HG03045 (cell line): Measurements from ENCODE around the gene ISOC2.

Experiments used
- ATAC-seq: cut with Tn5 transposase; IDR thresholded peaks from one replicate; pipeline ENCODE4 v1.9.1; 2021; ENCODE audit warnings: mild to moderate bottlenecking, moderate library complexity; ENCODE audit not compliant: unreplicated experiment

The ISOC2 gene

DNA sequence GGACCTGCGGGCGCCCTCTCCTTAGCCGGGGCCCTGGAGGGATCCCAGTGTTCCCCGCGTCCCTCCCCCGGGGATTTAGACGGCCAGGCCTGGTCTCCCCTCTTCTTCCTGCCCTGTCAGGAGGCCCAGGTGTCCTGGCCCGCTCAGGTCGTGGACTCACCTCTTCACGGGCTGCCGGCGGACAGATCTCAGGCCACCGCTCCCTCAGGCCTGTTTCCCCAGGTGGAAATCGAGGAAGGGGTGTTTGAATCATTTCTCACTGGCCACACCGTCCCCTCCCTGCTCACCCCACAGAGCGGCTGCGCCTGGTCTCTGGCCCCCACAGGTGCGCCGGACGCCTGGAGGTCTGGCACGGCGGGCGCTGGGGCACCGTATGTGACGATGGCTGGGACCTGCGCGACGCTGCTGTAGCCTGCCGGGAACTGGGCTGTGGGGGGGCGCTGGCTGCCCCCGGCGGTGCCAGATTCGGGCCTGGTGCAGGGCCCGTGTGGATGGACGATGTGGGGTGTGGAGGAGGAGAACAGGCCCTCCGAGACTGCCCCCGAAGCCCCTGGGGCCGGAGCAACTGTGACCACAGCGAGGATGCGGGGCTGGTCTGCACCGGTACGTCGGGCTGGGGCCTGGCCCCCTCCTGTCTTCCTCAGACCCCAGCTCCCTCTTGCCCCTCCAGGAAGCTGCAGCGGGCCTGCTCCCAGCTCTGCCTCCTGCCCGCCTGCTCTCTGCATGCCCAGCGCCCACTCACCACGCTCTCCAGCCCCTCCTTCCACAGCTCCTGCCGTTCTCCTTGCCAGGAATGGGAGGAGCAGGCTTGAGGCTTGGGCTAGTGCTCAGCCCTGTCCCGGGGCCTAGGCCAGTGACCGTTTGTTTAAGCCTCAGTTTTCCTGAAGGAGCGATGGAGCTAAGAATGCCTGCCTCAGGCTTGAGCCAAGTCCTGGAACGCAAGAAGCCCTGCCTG lies 29.3 kb upstream of the ISOC2 start:
- no peak for ATAC-seq

DNA sequence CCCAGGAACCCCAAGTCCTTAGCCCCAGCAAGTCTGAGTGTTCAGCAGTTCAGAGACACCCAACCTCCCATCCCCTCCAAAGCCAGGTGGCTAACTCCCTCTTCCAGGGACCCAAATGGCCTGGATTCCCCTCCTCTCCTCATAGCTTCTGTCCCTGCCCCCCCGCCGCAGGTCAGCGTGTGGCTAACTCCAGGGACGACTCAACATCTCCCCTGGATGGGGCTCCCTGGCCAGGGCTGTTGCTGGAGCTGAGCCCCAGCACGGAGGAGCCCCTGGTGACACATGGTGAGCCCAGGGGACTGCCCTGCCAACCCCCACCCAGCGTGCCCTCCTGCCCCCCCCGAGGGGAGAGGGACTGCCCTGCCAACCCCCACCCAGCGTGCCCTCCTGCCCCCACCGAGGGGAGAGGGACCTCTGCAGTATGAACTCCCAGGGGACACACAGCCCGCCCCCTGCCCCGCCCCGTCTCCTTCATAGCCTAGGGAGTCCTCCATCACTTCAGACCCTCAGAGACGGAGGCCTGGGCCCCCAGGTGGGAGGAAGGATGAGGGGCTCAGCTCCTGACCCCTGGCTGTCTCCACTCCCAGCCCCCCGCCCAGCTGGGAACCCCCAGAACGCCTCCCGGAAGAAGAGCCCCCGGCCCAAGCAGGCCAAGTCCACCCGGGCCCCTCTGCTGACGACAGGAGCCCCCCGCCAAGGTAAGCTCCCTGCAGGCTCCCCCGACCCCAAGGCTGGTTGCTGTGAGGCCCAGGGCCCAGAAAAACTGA lies 28.5 kb upstream of the ISOC2 start:
- no peak for ATAC-seq

DNA sequence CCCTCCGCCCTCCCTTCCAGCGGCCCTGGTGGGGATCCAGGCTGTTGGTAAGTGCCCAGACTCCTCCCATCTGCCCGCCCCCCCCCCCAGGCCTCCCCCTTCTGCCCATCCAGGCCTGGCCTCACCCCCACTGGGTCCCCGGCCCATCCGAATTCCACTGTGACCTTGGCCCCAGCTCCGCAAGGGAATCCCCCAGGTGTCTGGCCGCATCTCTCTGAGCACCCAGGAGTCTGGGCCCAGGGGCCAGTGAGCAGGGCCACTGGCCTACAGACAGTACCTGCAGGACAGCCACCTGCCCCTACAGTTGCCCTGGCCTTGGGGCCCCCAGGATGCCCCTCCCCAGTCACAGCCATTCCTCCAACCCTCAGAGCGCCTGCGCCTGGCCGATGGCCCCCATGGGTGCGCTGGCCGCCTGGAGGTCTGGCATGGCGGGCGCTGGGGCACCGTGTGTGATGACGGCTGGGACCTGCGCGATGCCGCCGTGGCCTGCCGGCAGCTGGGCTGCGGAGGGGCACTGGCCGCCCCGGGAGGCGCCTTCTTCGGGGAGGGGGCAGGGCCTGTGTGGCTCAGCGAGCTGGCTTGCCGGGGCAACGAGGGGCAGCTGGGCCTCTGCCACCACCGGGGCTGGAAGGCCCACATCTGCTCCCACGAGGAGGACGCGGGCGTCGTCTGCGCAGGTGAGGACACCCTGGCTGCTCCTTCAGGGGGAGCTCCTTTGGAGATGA lies 27.7 kb upstream of the ISOC2 start:
- ATAC-seq, result no peak

DNA sequence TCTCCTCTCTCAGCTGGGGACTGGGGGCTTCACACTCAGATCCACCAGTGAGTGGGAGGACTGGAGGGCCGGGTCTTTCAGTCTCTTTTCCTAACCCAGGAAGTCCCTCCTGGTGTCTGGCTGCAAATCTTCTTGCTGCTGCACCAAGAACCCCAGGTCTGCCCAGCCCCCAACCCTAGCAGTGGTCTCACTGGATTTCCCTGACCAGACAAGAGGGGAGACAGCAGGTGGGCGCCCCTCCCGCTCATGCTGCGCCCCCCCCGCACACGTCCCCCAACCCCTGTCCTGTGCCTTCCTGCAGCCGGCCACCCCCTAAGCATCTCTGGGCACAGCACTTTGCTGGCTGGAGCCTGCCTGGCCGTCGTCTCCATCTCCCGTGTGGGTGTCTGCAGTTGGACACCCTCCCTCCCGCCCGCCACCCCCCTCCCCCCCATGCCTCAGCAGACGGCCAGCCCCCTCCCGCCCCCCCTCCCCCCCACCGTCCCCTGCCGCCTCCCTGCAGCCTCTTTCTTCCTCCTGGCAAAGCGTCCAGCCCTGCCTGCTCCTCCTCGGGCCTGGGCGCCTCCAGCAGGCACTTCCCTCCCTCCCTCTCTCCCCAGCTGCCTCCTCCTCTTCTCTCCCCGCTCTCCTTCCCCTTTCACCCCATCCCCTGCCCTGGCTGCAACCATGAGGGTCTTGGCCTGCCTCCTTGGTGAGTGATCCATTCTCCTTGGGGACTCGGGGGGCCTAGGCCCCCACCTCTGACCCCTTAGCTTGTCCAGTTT lies 26.7 kb upstream of the ISOC2 start, which contains the start of gene SSC5D:
SSC5D (plus strand) TSS at position 513 of the 764 bp plus-strand sequence; CDS start at position 667, 154 bp downstream.
- no peak for ATAC-seq

DNA sequence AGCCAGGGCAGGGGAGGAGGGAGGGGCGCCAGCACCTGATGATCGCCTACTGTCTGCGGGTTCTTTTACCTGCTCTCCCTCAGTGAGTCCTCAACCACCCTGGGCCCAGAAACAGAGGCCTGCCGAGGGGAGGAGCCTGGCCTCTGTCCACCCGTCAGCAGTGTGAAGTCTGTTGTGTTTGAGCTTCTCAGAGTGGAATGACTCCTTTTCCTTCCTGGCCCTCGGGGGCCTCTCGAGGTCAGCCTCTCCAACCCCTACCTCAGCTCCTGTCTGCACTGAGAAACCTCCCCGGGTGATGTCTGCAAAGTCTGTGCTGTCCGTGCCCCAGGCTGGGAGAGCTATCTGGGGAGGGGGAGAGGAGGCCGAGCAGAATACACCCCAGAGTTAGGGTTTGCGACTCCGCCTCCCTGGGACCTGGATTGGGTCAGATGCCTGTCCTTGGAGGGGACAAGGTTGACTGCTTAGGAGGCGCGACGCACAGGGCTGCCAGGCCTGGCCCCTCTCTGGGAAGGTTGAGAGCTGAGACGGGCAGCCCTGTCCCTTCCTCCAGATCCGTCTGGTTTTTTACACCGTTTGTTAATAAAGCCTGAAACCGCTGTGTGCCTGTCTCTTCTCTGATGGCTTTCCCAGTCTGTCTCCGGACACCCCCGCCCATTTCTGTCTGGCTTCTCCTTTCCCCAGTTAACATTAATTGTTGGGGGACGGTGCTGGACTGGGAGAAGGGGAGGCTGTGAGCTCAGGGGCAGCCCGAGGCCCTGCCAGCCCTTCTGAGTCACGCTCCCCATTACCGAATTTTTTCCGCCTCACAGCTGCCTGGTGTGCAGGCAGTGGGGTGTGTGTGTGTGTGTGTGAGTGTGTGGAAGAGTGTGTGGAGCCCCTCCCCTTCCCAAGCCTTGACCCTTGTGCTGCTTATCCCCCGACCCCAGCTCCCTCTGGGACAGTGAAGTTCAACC lies 25.8 kb upstream of the ISOC2 start:
- no peak for ATAC-seq

DNA sequence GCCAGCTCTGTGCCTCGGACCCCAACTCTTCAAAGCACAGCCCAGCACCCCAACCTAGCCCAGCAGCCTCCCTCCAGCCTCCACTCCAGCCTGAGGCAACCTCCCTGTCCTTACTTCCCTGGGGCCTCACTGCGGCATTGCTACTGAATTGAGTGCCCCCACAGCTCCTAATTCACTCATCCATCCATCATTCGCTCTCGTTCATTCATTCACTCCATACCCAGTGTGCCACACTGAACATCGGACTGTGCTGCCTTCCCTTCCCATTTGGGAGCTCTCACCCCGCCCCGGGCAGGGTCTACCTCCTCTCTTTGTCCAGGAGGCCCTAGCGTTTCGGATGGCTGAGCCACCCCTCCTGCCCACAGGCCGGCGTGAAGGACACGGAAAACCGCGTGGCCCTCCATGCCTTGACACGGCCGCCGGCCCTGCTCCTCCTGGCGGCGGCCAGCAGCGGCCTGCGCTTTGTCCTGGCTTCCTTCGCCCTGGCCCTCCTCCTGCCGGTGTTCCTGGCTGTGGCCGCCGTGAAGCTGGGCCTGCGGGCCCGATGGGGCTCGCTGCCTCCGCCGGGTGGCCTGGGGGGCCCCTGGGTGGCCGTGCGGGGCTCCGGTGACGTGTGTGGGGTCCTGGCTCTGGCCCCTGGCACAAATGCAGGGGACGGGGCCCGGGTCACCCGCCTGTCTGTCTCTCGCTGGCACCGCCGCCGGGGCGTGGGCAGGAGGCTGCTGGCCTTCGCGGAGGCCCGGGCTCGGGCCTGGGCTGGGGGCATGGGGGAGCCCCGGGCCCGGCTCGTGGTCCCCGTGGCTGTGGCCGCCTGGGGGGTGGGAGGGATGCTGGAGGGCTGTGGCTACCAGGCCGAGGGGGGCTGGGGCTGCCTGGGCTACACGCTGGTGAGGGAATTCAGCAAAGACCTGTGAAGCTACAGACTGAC lies 24.9 kb upstream of the ISOC2 start:
- ATAC-seq, result no peak

DNA sequence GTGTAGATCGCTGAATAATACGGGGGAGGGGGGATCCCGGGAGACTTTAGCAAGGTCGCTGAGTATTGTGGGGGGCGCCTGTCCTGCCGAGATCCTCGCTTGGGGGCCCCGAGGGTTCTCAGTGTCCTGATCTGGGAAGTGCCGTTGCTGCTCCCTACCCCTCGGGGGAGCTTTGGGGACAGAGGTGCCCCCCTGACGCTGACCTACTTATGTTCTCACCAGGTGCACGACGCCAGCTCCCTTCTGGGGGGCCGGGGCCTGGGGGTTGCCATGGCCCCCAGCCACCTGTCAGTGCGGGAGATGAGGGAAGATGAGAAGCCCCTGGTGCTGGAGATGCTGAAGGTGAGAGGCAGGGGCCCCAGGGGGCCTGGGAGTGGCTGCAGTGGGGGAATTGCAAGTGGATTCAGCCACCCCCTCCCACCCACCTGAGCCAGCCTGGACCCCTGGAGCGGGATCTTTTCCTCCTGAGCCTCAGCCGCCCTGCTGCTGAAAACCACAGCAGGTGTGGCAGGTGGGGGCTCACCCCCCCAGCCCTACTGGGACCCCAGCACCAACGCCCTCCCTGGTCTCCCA lies 24.1 kb upstream of the ISOC2 start:
- no peak for ATAC-seq

DNA sequence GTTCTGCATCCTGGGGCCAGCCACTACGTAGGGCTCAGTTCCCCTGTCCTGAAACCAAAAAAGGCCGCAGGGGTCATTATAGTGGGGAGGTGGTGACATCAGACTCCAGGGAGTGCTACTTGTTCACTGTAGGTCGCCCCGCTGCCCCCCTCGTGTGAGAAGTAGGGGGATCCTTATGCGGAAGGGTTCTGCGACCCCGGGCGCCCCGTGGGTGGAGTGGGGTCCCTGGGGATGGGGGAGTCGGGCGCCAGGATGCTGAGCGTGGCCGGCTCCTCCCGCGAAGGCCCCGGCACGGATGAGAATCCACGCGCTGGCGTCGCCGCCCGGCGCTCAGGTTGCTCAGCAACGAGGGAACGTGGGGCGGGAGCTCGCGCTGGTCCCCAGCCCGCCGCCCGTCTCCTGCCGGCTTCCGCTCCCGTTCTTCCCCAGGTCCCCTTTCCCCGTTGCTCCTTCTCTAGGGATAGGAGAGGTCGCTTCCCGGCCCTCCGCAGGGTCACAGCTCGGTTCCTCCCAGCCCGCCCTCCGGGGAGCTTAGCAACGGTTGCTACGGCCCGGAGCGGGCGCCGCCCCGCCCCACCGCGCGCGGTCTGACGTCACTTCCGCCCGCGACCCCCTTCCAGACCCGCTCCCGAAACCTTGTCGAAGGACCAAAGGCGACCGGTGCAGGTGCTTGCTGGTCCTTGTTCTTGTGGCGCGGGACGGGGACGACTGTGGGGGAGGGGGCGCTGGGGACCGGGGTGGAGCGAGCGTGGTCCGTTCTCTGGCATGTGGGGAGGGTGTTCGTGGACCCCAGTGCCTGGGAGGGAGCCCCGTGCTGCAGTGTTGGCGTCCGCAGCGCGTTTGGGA lies 23.4 kb upstream of the ISOC2 start, which contains the start of gene NAT14:
NAT14 (plus strand) TSS at position 596 of the 846 bp plus-strand sequence. CDS start 521 bp downstream, outside the sequence.
- ATAC-seq, result no peak

DNA sequence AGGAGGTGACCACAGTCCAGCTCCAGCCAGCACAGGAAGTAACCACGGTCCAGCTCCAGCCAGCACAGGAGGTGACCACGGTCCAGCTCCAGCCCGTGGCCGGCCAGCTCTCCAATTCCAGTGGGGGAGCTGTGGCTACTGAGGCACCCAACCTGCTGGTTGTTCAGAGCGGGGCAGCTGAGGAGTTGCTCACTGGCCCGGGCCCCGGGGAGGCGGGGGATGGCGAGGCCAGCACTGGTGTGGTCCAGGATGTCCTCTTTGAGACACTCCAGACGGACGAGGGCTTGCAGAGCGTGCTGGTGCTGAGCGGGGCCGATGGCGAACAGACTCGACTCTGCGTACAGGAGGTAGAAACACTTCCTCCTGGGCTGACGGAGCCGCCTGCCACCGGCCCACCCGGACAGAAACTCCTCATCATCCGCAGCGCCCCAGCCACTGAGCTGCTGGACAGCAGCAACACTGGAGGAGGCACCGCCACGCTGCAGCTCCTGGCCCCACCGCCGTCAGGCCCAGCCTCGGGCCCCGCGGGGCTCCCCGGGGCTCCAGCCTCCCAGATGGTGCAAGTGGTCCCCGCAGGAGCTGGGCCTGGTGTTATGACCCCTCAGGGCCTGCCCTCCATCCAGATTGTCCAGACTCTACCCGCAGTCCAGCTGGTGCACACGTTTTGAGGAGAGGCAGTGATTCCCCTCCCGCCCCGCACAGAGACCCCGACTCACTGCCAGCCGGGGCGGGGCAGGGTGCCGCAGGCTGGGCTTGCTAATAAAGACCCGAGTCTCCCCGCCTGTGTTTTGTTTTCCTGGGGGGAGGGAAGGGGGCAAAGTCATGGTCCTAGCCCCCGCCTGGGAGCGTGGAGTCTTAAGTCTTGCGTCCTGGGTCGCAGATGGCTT lies 22.5 kb upstream of the ISOC2 start:
- ATAC-seq, result no peak

DNA sequence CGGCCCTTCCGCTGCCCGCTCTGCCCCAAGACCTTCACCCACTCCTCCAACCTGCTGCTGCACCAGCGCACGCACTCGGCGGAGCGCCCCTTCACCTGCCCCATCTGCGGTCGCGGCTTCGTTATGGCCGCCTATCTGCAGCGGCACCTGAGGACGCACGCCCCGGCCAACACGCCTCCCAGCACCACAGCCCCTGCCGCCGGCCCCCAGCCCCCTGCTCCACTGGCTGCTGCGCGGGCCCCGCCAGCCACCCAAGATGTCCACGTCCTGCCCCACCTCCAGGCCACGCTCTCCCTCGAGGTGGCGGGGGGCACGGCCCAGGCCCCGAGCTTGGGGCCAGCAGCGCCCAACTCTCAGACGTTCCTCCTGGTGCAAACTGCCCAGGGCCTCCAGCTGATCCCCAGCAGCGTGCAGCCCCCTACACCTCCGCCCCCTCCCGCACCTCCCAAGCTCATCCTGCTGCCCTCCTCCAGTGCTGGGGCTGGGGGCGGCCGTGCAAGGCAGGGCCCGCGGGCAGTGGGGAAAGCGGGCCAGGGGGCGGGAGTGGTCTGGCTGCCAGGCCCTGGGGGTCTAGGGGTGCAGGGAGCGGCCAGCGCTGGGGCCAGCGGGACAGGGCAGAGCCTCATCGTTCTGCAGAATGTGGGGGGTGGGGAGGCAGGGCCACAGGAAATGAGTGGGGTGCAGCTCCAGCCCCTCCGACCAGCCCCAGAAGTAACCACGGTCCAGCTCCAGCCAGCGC lies 21.7 kb upstream of the ISOC2 start:
- ATAC-seq, result no peak

DNA sequence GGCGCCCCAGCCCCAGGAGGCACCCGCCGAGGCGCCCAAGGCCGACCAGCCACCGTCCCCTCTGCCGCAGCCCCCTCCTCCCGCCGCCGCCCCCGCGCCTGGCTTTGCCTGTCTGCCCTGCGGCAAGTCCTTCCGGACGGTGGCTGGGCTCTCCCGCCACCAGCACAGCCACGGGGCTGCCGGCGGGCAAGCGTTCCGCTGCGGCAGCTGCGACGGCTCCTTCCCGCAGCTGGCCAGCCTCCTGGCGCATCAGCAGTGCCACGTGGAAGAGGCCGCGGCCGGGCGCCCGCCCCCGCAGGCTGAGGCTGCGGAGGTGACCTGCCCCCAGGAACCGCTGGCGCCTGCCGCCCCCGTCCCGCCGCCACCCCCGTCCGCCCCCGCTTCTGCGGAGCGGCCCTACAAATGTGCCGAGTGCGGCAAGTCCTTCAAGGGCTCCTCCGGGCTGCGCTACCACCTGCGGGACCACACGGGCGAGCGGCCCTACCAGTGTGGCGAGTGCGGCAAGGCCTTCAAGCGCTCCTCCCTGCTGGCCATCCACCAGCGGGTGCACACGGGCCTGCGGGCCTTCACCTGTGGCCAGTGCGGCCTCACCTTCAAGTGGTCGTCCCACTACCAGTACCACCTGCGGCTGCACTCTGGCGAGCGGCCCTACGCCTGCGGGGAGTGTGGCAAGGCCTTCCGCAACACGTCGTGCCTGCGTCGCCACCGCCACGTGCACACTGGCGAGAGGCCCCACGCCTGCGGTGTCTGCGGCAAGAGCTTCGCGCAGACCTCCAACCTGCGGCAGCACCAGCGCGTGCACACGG lies 20.9 kb upstream of the ISOC2 start:
- no peak for ATAC-seq

DNA sequence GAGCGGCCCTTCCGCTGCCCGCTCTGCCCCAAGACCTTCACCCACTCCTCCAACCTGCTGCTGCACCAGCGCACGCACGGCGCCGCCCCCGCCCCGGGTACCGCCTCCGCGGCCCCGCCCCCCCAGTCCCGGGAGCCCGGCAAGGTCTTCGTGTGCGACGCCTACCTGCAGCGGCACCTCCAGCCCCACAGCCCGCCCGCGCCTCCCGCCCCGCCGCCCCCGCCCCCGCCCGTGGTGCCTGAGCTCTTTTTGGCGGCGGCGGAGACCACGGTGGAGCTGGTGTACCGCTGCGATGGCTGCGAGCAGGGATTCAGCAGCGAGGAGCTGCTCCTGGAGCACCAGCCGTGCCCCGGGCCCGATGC lies 20.3 kb upstream of the ISOC2 start:
- no peak for ATAC-seq

DNA sequence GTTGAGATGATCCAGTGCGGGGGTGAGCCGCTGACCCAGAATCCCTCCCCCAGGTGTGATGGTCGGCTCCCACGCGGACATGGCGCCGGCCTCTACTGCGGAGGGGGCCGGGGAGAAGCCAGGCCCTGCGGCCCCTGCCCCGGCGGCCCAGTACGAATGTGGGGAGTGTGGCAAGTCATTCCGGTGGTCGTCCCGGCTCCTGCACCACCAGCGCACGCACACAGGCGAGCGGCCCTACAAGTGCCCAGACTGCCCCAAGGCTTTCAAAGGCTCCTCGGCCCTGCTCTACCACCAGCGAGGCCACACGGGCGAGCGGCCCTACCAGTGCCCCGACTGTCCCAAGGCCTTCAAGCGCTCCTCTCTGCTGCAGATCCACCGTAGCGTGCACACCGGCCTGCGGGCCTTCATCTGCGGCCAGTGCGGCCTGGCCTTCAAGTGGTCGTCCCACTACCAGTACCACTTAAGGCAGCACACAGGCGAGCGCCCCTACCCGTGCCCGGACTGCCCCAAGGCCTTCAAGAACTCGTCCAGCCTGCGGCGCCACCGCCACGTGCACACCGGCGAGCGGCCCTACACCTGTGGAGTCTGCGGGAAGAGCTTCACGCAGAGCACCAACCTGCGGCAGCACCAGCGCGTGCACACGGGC lies 19.8 kb upstream of the ISOC2 start:
- ATAC-seq, result no peak
